Tibial nerve (tissue), 3 donors: ENCODE data around the gene CACNA1B.

Experiments used
- CTCF ChIP-seq, 5 experiments: fragments of 200-600 bp in 3 of 5; fragments of 450-650 bp in 2 of 5; sonication (generic) in 3 of 5; IDR thresholded peaks; one replicate each; pipeline ENCODE4 v1.5.1; 2016 to 2019; ENCODE audit warnings: antibody characterized with exemption in 5 of 5, mild to moderate bottlenecking in 3 of 5, moderate library complexity in 2 of 5
- POLR2A ChIP-seq, 2 donors: fragments of 450-650 bp; IDR thresholded peaks; one replicate each; pipeline ENCODE4 v1.6.1; 2017; ENCODE audit warnings: antibody characterized with exemption in 2 of 2, mild to moderate bottlenecking in 2 of 2, moderate library complexity in 2 of 2

GRCh38 chr9:137920753-137921152 lies 43.2 kb downstream of the CACNA1B start:
- TF ChIP-seq CTCF (IDR thresholded peaks at IDR 0.05) (no peak), POLR2A (IDR thresholded peaks at IDR 0.05) (no peak)
